OCI-LY7 (cell line): ENCODE measurements around the gene RBBP8NL. TPM values are rescaled to one million over a fixed set of nuclear protein-coding genes. Genes with fewer than 3 reads are reported as not detected.

Experiments used
- BruUV-seq: library from RNA; stranded (reverse); fragments of 400-500 nt; replicated peaks from 2 replicates; lab custom pipeline; 2021; lab: Mats Ljungman, UMichigan
- CTCF ChIA-PET: fragments of 300-600 bp; sonication (Branson Sonifier 250); formaldehyde crosslinking; loops from one replicate; lab custom pipeline; 2022; ENCODE audit warnings: antibody characterized with exemption; ENCODE audit not compliant: unreplicated experiment; lab: Charles Lee
- POLR2A ChIA-PET: fragments of 300-600 bp; sonication (Branson Sonifier 250); formaldehyde crosslinking; loops from one replicate; lab custom pipeline; 2022; ENCODE audit warnings: antibody characterized with exemption; lab: Charles Lee
- DNase-seq: peaks from one replicate; pipeline ENCODE4 v3.0.0-alpha.2; 2015; ENCODE audit warnings: low spot score
- H2AFZ ChIP-seq: fragments of 200-600 bp; sonication (generic), shearing (Covaris generic); 2 replicates; pipeline ENCODE4 v1.6.1; 2014; ENCODE audit warnings: mild to moderate bottlenecking, antibody characterized with exemption, low read length, moderate library complexity
- H3K27ac ChIP-seq: fragments of 200-600 bp; sonication (generic); 2 replicates; pipeline ENCODE4 v1.5.1; 2014; ENCODE audit warnings: mixed run types, low read depth, mild to moderate bottlenecking, moderate library complexity, low read length, inconsistent platforms; ENCODE audit not compliant: poor library complexity, severe bottlenecking
- H3K36me3 ChIP-seq: fragments of 200-600 bp; sonication (generic); 2 replicates; pipeline ENCODE4 v1.6.1; 2014; ENCODE audit warnings: mild to moderate bottlenecking, antibody characterized with exemption, low read length, moderate library complexity, mixed read lengths; ENCODE audit not compliant: insufficient read depth
- H3K4me1 ChIP-seq: fragments of 200-600 bp; sonication (generic); 2 replicates; pipeline ENCODE4 v1.5.1; 2014; ENCODE audit warnings: mild to moderate bottlenecking, low read length; ENCODE audit not compliant: insufficient read depth, poor library complexity, severe bottlenecking
- H3K4me2 ChIP-seq: fragments of 200-600 bp; sonication (generic); 2 replicates; pipeline ENCODE4 v1.6.1; 2014; ENCODE audit warnings: mild to moderate bottlenecking, low read length
- H3K4me3 ChIP-seq: fragments of 200-600 bp; sonication (generic); 2 replicates; pipeline ENCODE4 v1.5.1; 2014; ENCODE audit warnings: mild to moderate bottlenecking, low read depth, low read length; ENCODE audit not compliant: poor library complexity, severe bottlenecking
- H3K79me2 ChIP-seq: fragments of 200-600 bp; sonication (generic); 2 replicates; pipeline ENCODE4 v1.6.1; 2016; ENCODE audit warnings: low read depth, mild to moderate bottlenecking, low read length, moderate library complexity, mixed read lengths; ENCODE audit not compliant: insufficient read depth
- H3K9me2 ChIP-seq: fragments of 200-600 bp; sonication (generic); 2 replicates; pipeline ENCODE4 v1.6.1; 2016; ENCODE audit warnings: mild to moderate bottlenecking, low read length, mixed read lengths; ENCODE audit not compliant: insufficient read depth
- H3K9me3 ChIP-seq: fragments of 200-600 bp; sonication (generic); 2 replicates; pipeline ENCODE4 v1.6.1; 2014; ENCODE audit warnings: mild to moderate bottlenecking, mixed run types, low read length, mixed read lengths
- H4K20me1 ChIP-seq: fragments of 200-600 bp; sonication (generic); 2 replicates; pipeline ENCODE4 v1.6.1; 2014; ENCODE audit warnings: mild to moderate bottlenecking, antibody characterized with exemption, low read length, moderate library complexity, mixed read lengths; ENCODE audit not compliant: insufficient read depth
- CTCF ChIP-seq: fragments of 200-600 bp; sonication (generic); conservative IDR thresholded peaks from 2 replicates; pipeline ENCODE4 v1.5.1; 2014; ENCODE audit warnings: mild to moderate bottlenecking, antibody characterized with exemption, low read length, moderate library complexity, mixed read lengths
- EZH2phosphoT487 ChIP-seq: fragments of 200-600 bp; sonication (generic); IDR thresholded peaks from 2 replicates; pipeline ENCODE4 v1.6.1; 2018; ENCODE audit warnings: low read depth, borderline replicate concordance, mild to moderate bottlenecking, mixed run types, antibody characterized with exemption, low read length, moderate library complexity, mixed read lengths
- intact Hi-C: fragments of 100-400 bp; cut with micrococcal nuclease; formaldehyde crosslinking; loops from one replicate; pipeline ENCODE4 v1.10.0; 2022; ENCODE audit not compliant: unreplicated experiment
- total RNA-seq, 2 experiments: library from RNA; depleted of rRNA in 1 of 2; stranded (reverse); fragments of >200 nt in 1 of 2; shearing (Covaris generic) in 1 of 2; gene quantifications; 2 replicates each; pipeline ENCODE4 v1.2.3, GENCODE V29; 2014 to 2022

The RBBP8NL gene
- total RNA-seq, 2 experiments from 2014 or later = not detected

DNA sequence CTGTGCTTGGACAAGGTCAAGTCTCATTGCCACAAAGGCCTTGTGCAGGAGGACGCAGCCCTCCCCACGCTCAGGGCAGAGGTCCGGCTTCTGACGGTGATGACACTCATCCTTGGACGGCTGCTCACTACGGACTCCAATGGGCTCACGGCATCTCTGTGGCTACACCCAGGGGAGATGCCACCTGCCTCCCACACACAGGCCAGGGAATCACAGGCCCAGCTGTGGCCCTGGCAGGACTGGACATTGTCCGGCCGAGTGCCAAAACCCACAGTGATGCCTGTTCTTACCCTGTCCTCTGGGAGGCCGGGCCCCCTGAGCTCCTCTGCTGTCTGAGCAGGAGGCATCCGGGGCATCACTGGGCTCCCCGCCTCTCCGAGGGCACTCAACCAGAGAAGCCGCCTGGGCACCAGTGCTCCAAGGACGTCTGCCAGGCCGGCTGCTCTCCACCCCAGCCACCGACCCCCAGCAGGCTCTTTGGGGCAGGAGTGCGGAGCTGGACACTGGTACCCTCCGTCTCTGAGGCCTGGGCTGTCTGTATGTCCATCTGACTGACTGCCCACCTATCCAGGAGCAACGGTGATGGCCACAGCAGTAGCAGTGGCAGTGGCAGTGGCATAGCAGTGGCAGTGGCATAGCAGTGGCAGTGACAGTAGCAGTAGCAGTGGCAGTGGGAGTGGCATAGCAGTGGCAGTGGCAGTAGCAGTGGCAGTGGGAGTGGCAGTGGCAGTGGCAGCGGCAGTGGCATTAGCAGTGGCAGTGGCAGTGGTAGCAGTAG, 1.9 kb downstream of the RBBP8NL start:
- BruUV-seq = no TSS peak
- no peak for DNase-seq
- Histone ChIP-seq H3K4me2 (no peak overlapping the region), H2AFZ (no peak overlapping the region), H3K4me3 (no peak overlapping the region), H3K79me2 (no peaks in the 10 kb centered on the region), H4K20me1 (no peaks in the 10 kb centered on the region), H3K9me2 (no peaks in the 10 kb centered on the region), H3K4me1 (no peaks in the 10 kb centered on the region), H3K9me3 (no peaks in the 10 kb centered on the region), H3K36me3 (no peaks in the 10 kb centered on the region), H3K27ac (no peak overlapping the region)
- POLR2A ChIA-PET = no interaction called here
- CTCF ChIA-PET = no interaction called here
- TF ChIP-seq CTCF = no peak
- TF ChIP-seq EZH2phosphoT487 = no peak
- intact Hi-C loops = no loop called here

DNA sequence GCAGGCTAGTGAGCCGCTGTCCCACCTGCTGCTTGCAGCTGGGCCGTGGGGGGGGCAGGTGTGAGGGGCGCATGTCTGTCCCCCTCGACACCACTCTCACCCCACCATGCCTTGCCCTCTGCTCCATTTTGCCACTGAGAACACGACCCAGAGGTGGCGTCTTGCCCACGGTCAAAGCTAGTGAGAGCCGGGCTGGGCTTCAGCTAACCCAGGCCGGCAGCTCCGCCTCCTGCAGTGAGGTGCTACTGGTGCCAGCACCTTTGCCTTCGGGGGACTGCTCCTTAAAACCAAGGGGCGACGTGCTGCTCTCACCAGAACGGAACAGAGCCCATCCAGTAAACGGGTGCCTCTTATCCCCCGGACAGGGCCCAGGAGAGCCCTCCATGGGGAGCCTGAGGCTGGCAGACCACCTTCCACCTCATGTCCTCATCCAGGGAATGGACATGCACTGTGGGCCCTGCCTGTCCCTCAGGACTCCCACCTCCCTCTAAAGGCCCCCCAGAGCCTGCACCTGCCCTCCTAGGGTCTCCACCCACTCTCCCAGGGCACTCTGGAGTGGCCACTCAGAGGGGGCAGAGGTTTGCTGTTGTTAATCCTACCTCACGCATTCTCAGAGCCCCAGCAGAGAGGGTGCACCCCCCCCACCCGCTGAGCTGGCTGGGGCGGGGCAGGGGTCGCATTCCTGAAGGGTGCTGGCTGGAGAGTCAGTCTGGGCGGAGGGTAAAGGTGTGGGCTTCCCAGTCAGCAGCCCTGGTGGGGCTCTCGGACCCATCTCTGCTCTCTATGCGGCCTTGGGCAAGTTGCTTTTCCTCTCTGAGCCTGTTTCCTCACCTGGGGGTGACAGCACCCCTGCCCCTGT, 2.9 kb downstream of the RBBP8NL start:
- no peak overlapping the region for H2AFZ ChIP-seq
- no peaks in the 10 kb centered on the region for H3K79me2 ChIP-seq
- H3K9me3 ChIP-seq = no peaks in the 10 kb centered on the region
- no peaks in the 10 kb centered on the region for H3K9me2 ChIP-seq
- no peak overlapping the region for H3K4me2 ChIP-seq
- H3K27ac ChIP-seq = no peak overlapping the region
- no peak for TF ChIP-seq CTCF
- TF ChIP-seq EZH2phosphoT487 = no peak
- ChIA-PET POLR2A (no interaction called here), CTCF (no interaction called here)
- no peak overlapping the region for H3K4me3 ChIP-seq
- intact Hi-C loops = no loop called here
- BruUV-seq = no TSS peak
- DNase-seq = no peak
- H3K36me3 ChIP-seq = no peaks in the 10 kb centered on the region
- H3K4me1 ChIP-seq = no peaks in the 10 kb centered on the region
- no peaks in the 10 kb centered on the region for H4K20me1 ChIP-seq

GRCh38 chr20:62423326-62423706, 4.0 kb downstream of the RBBP8NL start:
- no peaks in the 10 kb centered on the region for H3K79me2 ChIP-seq
- H2AFZ ChIP-seq = no peak overlapping the region
- BruUV-seq = no TSS peak
- H3K4me1 ChIP-seq = no peaks in the 10 kb centered on the region
- no peak for DNase-seq
- no peaks in the 10 kb centered on the region for H3K9me3 ChIP-seq
- H4K20me1 ChIP-seq = no peaks in the 10 kb centered on the region
- H3K4me3 ChIP-seq = no peak overlapping the region
- intact Hi-C loops = no loop called here
- H3K27ac ChIP-seq = no peak overlapping the region
- ChIA-PET POLR2A (no interaction called here), CTCF (no interaction called here)
- H3K36me3 ChIP-seq = no peaks in the 10 kb centered on the region
- H3K9me2 ChIP-seq = no peaks in the 10 kb centered on the region
- H3K4me2 ChIP-seq = no peak overlapping the region
- TF ChIP-seq CTCF = no peak
- no peak for TF ChIP-seq EZH2phosphoT487
